22Rv1 (cell line): ENCODE measurements around the gene ANTXR1.

Source experiments
- H3K27ac ChIP-seq: fragments of 450-650 bp; 2 replicates; pipeline ENCODE4 v1.5.1; 2017
- ZFX ChIP-seq: fragments of 450-650 bp; IDR thresholded peaks from 2 replicates; pipeline ENCODE4 v1.6.1; 2017; ENCODE audit warnings: antibody characterized with exemption, borderline replicate concordance
- TF ChIP-seq, protein P1 (sequence below): fragments of 450-650 bp; IDR thresholded peaks from 2 replicates; pipeline ENCODE4 v1.5.1; 2017; ENCODE audit warnings: mild to moderate bottlenecking

ANTXR1 gene

DNA sequence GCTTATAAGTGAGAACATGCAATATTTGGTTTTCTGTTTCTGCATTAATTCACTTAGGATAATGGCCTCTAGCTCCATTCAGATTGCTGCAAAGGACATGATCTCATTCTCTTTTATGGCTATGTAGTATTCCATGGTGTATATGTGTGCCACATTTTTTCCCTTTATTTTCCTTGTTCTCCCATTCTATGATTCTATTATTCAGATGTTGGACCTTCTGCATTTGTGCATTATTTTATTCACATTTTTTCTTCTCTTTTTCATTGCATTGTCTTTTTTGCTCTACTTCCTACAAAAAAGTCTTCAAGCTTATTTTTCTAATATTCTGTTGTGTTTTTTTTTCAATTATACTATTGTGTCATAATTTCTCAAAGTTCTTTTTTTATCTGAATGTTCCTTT, 11.1 kb upstream of the ANTXR1 start:
- TF ChIP-seq ZFX = no peak
- TF ChIP-seq, protein P1, sequence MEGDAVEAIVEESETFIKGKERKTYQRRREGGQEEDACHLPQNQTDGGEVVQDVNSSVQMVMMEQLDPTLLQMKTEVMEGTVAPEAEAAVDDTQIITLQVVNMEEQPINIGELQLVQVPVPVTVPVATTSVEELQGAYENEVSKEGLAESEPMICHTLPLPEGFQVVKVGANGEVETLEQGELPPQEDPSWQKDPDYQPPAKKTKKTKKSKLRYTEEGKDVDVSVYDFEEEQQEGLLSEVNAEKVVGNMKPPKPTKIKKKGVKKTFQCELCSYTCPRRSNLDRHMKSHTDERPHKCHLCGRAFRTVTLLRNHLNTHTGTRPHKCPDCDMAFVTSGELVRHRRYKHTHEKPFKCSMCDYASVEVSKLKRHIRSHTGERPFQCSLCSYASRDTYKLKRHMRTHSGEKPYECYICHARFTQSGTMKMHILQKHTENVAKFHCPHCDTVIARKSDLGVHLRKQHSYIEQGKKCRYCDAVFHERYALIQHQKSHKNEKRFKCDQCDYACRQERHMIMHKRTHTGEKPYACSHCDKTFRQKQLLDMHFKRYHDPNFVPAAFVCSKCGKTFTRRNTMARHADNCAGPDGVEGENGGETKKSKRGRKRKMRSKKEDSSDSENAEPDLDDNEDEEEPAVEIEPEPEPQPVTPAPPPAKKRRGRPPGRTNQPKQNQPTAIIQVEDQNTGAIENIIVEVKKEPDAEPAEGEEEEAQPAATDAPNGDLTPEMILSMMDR = no peak
- H3K27ac ChIP-seq = no peak overlapping the region

DNA sequence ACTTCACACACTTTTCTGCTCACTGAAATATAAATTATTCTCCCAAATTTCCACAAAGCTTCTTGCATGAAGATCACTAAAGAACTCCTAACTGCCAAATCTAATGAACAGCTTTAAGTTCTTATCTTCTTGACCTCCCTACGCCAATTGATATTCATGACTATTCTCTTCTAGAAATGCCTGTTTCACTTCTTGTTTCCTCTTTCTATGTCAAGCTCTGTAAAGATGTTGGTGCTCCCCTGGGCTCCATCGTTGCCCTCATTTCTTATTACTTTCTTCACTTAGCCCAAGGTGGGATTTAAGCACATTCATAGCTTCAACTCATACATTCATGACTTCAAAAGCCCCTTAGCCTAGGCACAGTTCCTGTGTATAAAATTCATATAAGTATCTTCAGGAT, 9.2 kb upstream of the ANTXR1 start:
- TF ChIP-seq ZFX = no peak

DNA sequence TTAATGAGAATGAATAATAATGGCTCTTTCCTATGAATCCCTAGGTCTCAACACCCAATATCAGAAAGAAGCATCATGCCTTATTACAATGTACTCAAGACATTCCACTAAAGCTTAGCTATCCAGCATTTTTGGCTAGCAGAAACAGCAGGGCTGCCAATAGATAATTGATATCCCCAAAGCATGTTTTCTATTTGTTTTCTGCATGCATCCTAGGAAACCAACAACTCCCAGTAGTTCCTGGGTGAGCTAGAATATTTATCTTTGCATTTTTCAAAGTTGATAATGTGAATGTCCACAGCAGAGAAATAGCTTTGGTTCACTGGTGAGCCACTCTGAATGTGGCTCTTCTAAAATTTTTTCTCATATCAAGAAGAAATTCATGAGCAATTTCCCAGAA, 5.8 kb upstream of the ANTXR1 start:
- no peak overlapping the region for H3K27ac ChIP-seq
- TF ChIP-seq, protein P1 = no peak
- no peak for TF ChIP-seq ZFX

More for the DNA sequence above, 9.2 kb upstream of the ANTXR1 start:
- H3K27ac ChIP-seq = no peak overlapping the region

DNA sequence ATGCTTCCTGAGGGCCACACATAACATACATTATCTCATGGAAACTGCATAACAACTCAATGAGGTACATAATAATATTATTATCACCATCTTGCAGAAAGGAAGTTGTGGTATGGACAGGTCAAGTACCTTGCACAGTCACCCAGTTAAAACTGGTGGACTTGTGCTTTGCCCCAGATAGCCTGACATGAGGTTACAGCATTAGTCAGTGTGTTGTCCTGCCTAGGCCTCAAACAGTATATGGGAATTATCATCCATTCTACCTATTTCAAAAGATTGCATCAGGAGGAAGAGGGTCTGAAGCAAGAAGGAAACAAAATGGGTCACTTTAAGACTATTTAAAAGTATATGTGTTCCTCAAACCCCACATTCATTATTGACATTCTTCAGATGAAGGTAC, 5.4 kb upstream of the ANTXR1 start:
- no peak for TF ChIP-seq ZFX
- TF ChIP-seq, protein P1 = no peak
- no peak overlapping the region for H3K27ac ChIP-seq

DNA sequence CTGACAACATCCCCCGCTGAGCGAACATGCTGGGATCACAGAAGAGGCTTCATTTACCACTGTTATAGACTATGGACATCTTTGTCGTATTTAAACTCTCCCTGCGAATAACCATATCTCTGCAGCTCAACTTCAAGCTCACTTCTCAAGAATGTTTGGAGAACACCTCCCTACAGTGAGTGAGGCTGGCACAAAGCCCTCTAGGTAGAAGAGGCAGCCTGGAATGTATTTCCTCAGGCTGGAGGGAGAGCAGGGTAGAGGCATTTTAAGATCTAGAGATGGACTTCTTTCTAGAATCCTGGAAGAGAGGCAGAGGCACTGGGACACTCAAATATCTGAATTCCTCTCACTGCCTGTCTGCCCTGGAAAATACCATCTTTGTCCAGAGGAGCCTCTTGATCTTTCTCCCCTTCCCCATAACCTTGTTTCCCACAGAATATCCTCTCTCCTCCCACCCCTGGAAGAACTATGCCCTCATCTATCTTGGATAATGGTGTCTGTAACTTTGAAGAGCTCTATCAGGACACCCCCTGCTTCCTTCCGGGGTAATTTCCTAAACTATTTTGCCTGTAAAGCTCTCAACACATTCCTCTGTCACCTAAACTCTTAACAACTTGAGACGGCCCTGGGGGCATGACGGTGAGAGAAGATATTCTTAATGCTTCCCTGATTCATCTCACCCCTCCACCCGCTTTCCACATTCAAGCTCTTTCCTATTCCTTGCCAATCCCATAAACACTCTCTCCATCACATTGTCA, 2.4 kb upstream of the ANTXR1 start:
- TF ChIP-seq ZFX = no peak
- TF ChIP-seq, protein P1 = no peak
- no peak overlapping the region for H3K27ac ChIP-seq

DNA sequence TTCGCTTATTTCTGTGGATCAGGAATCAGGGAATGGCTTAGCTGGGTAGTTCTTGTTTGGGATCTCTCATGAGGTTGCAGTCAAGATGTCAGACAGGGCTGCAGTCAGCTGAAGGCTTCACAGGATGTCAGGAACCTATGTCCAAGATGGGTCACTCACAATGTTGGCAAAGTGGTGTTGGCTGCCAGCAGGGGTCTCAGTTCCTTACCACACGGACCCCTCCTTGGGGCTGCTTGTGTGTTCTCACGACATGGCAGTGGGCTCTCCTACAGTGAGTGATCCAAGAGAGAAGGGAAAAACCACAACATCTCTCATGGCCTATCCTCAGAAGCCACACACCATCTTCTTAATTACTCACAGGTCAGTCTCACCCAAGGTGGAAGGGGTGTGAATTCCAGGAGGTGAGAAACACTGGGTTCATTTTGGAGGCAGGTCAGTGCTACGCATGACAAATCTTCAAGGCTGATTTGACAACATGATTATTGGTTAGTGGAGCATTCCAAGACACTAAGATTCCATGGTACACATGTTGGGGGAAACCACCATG, 1.3 kb upstream of the ANTXR1 start:
- H3K27ac ChIP-seq = no peak overlapping the region
- no peak for TF ChIP-seq ZFX
- TF ChIP-seq, protein P1 = no peak

DNA sequence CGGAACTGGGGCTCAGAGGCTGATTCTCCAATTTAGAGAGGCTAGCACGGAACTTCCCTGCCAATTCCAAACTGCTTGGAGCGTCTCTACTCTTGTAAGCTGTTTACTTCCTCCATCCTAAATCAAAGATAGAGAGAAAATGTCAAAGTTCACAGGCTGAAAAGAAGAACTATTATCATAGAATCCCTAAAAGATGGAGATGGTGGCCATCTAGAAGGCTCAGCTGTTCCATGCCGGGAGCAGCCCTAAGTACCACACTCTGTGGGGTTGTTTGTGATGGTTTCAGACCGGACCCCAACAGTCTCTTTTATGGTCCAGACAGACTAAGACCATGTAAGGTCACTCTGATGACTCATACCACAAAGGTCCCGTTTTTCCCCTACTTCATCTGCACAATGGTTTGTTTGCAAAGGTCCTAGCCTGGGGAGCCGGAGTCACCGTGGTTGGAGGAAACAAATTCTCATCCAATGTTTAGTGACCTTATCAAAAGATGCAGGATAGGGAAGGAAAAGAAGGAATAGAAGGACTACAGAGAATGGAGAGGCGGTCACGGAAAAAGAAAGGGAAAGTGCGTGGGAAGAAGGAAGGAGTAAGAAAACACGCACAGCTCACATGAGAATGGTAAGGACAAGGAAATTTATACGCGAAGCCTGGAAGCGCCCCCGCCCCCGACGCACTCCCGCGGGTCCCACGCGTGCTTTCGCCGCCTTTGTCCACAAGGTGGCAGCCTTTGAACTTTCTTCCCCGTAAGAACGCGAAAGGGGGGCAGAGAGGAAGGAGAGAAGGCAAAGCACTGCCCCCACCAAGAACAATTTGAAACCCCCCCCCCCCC, 453 bp upstream of the ANTXR1 start:
- TF ChIP-seq ZFX = no peak
- TF ChIP-seq, protein P1 = peak; percentile 88
- H3K27ac ChIP-seq = no peak overlapping the region
